Stimulated activated CD8-positive, alpha-beta memory T cell treated with anti-CD3 and anti-CD28 coated beads, Interleukin-7, amount 100 ng/mL, for 4 hours (primary cell): Measurements from ENCODE around the gene OTOS.

Experiments
- DNase-seq, 2 donors: peaks; one replicate each; pipeline ENCODE4 v3.0.0-alpha.2; 2020; ENCODE audit warnings: low read depth in 2 of 2

The OTOS gene

DNA sequence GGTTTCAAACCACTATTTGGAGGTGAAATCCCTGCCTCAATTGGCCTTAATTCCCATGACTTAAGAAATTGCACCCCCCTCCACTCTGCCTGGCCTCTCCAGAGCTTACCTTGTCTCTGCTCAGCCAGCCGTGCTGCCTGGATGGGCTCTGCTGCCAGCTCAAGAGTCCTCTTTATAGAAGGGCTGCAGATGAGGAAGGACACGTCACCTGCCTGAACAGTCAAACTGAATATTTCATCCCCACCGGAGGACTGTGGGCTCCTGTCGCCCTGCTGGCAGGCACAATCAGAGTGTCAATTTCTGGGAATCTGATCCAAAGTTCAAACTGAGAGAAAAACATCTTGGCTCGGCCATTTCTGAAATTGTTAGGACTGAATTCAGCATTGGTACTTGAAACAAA, at the start of gene OTOS:
Gene OTOS (minus strand): TSS at position 148 of the 400 bp plus-strand sequence. CDS start 332 bp downstream, outside the sequence.
- no peak for DNase-seq

DNA sequence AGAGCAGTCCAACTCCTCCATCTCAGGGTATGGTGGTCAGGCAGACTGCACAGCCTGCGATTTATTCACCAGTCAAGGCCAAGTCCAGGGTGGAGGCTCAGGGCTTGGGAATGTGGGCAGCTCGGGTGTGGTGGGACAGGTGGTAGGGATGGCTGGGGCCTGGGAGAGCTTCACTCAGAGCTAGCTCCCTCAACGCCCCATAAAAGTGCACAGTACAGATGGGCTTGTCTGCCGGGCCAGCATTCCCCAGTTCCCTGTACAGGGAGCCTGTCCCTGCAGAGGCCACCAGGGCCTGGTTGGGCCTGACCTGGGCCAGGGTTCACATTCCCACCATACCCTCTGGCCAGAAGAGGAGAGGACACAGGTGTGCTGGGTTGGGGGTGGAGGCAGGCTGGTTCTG, 49.2 kb upstream of the OTOS start:
- no peak for DNase-seq

DNA sequence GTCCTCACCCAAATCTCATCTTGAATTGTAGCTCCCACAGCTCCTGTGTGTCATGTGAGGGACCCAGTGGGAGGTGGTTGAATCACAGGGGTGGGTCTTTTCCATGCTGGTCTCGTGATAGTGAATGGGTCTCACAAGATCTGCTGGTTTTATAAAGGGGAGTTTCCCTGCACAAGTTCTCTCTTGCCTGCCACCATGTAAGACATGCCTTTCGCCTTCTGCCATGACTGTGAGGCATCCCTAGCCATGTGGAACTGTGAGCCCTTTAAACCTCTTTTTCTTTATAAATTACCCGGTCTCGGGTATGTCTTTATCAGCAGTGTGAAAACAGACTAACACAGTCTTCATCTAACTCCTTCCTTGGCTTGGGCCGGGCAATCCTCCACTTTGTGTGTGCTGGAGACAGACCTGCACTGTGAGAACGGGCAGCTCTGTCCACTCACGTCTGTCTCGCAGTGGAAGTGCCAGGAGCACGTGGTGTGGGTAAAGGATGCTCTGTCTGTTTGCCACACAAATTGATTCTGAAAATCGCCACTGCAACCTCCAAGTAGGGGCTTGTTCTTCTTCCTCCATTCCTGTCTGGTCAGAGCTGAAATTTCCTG, 47.6 kb upstream of the OTOS start:
- DNase-seq, result no peak

DNA sequence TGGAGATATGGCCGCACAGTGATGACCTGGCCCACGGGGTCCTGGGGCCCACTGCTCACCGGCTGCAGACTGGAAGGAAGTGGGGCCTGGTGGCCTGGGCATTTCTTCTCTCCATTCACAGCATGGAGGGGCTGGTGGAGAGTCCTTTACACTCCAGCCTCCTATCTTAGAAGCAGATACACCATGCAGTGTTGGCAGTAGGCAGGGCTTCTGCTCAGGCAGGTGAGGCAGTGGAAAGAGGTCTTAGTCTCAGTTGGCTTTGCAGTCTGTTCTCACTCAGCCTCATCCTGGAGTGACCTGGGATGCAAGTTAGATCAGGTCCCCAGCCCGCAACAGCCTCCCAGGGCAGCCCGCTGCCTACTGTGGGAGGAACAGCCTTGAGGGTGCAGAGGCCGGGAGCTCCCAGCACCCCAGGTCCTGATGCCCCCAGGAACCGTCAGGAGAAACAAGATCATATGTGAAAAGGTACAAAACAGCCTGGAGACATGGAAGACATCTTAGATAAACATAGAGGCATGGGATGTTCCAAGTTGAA, 45.8 kb upstream of the OTOS start:
- no peak for DNase-seq

DNA sequence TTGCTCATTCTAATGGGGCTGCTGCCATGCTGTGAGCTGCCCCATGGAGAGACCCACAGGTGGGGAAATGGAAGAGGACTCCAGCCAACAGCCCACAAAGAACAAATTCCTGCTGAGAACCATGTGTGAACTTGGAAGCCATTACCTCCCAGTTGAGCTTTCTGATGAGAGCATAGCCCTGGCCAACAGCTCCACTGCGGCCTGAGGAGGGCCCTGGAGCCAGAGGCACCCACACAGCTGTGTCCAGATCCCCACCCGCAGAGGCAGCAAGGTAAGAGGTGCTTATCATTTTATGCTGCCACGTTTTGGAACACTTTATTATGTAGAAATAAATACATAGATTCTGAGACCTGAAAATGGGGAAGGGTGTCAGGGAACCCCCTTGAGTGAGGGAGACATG, 44.2 kb upstream of the OTOS start:
- DNase-seq, result no peak

DNA sequence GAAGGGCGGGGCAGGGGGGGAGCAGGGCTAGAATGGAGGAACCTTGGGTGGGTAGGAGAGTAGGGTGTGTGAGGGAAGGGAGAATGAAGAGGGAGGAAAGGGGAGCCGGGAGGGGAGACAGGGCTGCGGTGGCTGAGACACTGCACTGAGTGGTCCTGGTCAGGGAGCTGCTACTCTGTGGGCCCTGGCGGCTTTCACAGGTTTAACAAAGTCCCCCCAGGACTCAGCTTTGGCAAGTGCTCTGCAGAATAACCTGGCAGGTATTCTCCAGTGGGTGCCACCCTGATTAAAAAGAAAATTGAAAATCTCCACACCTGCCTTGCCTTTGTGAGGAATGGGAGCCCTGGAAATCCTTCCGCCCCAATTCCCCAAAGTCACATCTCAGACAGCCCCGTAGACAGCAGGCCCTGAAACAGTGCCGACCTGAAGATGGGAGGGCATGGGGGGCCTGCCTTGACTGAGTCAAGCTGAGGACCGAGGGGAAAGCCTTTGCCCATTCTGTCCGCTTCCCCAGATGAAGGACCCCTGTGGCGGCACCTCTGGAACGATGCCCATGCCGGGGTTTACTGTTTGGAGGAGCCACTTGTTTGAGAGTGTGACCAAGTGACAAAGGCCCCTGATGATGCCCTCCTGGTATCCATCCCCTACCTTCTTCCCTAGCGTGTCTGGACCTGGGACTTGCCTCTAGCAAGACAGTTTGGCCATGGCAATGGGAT, 43.6 kb upstream of the OTOS start:
- DNase-seq, result no peak

DNA sequence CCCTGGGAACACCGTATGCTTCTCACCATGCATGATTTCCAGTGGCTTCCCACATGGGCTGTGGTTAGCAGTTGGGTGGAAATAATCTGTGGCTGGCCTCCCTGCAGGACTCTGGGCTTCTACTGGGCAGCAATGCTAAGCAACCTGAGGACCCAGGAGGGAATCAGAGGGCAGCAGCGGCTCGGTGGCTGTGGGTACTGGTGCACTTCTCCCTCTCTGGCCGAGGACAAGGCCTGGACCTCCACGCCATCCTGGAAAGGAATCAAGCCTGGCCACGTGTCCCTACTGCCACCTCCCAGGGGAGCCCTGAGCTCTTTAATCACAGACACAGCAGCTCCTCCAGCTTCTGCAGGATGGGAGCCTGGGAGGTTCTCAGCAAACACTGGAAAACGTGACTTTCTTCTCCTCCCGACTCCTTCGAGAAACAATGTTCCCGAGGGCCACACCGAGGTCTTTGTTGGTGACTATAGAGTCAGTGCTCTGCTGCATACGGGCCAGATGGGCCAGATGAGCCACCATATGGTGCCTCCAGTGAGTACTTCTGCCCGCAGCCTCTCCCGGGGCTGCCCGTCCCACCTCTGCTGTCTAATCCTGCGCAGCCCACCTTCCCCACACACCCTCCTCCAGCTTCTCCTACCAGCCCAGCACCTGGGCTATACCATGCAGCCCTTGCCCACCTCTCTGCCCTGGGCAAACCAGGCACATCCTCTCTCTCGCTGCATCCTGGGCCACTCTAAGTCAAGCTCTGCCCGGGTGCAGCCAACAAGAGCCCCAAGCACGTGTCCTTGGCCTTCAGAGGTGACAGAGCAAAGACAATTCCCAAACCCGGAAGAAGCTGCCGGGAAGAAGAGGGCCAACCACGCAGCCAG, 42.8 kb upstream of the OTOS start:
- DNase-seq, result no peak

DNA sequence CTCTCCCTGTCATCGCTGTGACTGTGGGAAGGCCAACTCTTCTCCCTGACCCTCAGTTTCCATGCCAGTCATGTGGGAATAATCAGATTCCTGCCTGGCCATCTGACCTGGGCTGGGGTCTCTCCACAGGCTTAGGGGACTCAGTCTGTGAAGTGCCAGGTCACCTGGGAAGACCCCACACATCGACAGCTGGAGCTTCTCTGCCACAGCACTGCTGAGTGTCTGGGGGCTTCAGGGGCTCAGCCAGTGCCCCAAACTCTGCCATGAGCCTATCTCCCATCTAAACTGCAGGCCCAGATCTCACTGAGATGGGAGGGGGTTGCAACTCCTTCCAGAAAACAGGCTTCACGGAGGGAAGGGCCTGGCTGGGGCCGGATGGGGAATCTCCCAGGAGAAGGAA, 42.0 kb upstream of the OTOS start:
- DNase-seq, result no peak

DNA sequence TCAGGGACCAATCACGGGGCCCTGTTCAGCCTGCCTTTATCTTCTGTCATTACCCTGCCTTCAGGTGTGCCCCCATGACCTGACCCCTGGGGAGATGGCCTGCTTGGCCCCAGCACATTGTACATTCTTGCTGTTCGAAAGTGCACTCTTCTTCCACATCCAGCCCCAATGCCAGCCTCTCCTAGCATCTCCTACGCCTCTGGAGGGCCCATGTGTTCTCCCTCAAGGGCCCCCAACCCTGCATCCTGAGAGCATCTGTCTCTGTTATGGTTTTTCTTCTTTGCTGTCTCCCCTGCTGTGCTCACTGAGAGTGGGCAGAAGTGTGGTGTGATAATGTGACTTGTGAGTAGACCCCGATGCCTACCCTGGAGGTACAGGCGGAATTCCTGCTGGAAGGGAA, 41.5 kb upstream of the OTOS start:
- no peak for DNase-seq

DNA sequence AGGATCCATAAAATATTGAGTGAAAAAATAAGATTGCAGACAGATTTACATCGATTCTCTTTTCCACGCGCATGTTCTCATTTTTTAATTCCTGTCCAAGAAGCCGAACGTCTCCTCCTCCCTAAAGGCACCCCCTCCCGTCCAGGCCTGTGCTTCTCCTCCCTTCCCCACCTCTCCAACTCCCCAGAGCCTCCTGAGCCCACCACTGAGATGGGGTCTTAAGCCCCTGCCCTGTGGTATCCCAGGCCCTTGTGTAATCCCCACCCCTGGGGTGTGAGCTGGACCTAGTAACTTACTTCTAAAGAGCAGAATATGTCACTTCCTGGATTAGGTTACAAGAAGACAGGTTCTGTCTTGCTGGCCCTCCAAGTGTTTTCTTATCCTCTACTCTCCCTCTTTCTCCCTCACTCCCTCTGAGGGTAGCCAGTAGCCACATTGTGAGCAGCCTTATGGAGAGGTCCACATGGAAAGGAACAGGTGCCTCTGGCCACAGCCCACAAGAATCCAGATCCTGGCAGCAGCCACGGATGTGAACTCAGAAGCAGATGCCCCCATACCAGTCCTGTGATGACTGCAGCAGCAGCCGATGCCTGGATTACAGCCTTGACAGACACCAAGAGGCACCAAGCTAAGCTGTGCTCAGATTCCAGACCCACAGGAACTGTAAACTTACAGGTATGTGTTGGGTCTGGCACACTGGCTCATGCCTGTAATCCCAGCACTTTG, 39.6 kb upstream of the OTOS start:
- DNase-seq, result no peak

DNA sequence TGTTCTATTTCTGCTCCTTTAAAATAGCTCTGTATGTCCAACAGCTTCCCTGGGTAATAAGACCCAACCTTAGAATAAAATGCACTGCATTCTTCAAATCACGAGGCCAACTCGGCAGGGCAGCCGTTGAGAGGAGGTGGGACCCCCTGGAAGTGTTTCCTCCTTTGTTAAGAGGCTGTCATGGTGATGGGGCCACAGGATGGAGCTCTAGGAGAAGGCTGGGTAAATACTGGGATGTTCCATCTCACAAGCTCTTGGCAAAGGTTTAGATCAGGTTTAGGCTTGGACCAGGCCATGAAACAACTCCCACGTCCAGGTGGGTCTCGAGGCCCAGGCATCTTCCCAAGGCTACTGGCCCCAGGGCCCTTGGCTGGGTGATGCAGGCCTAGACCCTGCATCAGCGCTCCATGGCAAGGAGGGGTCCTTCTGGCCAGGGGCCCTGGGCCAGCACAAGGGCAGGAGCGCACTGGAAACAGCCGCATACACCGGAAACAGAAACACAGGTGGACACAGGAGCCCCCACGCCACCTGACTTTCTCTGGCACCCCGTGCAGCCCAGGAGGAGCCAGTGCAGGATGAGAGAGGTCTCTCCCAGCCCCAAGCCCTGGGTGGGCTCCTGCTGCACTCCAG, 38.8 kb upstream of the OTOS start:
- DNase-seq, result no peak

DNA sequence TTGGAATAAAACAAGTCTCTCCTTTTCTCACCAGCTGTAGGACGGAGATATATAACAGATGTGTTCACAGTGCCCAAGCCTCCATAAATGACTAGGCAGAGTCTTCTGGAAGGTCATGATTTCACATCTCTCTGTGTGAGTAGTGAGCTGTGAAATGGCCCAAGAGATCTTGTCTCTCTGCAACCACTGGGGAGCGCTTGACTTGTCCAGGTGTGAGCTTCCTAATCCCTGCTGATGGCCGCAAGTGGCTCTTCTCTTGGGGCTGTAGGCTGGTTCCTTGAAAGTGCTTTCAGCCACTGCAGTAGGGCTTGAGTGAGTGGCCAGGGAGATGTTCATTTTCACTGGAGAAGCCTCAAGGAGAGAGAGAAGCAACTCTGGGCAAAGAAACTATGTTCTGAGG, 38.1 kb upstream of the OTOS start:
- DNase-seq, result no peak

DNA sequence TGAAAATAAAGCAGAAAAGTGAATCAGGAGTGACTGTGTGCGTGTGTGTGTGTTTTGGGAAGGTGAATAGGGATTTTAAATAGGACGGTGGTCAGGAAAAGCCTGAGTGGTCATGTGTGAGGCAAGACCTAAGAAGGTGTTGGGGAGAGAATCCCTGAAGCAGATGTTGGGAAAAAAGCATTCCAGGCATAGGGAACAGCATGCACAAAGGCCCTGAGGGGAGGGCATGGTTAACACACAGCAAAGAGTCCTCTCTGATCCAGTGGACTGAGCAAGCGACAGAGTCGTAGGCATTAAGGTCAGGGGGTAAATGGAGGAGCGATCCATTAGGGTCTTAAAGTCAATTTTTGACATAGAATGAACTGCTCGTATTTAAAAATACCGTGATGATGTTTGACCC, 34.0 kb upstream of the OTOS start:
- no peak for DNase-seq

DNA sequence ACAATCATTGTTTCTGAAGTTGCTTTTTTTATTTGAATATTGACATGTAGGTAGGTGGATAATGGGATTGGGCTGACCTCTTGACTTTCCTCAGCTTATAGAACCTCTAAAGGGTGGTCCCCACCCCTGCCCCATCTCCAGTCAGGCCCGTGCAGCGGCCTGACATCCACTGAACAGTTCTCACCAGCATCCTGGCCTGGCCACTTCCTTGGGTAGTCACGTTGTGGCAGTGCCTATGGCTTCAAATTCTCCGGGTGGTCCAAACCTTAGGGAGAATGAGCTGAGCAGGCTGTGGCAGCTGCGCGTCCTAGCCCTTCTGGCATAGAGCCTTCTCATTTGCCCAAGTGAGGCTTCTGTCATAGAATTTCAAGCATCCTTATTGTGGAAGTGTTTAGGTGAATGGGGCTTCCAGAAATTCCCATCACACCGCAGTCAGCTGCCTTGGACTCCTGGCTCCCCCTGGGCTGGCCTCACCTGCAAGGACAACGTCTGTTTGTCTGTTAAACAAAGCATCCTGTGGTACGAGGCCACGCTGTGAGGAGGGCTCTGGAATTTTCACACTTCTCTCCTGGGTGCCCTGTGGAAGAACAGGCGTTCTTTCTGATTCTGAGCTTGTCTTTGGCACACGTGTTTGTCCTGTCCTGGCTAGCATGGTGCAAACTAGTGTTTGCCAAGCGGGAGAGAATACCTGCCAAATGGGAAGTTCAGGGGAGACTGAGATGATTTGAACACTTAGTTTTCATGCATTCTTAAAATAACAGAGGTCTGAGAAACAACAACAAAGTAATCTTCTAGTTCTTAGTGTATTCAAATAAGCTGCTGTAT, 31.8 kb upstream of the OTOS start:
- no peak for DNase-seq

DNA sequence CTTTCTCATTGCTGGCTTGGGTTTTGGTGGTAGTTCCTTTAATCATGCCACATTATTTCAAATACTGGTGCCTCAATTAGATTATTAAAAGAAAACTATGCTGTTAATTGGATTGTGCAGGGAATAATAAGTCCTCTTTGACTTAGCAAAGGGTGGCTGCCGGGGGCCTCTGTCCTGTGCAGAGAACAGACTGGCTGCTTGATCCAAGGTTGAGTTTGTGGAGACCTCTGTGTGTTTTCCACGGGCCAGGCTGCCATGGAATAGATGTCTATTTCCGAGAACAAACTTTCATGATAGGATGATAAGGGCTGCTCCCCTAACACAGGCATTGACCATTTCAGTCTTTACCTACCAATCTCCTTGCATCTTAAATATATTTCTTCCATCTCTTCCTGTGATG, 30.4 kb upstream of the OTOS start:
- DNase-seq, result no peak

DNA sequence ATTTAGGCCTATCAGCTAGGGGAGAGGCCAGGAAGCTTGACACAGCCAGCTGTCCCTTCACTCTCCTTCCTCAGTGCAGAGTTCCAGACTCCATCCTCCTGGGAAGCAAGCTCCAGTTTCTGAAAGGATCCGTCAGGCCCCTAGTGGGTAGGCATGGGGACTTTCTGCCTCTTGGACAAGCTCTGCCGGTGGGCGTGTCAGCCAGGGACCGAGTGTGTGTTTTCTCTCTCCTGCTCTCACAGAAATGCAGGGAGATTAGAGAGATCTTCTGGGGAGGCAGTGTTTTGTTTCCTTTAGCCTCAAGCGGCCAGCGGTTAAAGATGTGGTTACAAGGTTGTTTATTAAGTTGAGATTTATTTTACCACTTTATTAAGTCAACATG, 29.9 kb upstream of the OTOS start:
- DNase-seq, result no peak

DNA sequence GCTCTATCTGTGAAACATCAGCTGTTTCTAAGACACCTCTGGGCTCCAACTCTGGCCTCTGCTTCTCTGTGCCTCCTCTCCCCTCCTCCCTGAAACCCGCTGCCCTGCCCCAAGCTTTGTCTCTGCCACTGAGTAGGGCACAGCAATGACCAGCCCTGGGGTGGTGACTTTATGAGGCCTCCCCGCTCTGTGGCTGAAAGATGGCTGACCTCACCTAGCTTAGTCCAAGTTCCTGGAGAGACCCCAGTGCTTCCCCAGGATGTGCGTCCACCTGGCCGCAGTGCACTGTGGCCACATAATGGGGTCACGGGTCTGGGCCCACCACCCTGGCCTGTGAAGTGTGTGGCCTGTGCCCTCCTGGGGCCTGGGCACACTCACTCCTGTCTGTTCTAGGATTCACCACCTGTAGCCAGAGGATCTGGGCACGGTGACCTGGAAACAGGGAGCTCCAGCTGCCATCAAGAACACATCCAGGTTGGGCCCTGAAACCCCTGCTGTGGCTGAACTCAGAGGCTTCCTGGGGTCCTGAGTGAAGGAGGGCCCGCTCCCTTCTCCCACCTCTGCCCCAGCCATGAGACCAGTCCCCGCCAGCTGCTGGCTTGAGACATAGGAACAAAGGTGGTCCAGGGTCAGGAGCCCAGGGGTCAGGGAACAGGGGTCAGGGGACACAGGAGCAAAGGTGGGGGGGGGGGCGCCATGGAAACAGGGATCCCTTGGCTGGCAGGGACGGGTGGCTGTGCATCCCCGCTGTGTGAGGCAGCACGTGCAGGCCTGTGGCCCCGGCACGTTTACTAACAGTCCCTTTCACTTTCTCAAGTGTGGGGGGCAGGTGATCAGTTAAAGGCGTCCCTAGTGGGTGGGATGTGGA, 29.3 kb upstream of the OTOS start:
- no peak for DNase-seq

DNA sequence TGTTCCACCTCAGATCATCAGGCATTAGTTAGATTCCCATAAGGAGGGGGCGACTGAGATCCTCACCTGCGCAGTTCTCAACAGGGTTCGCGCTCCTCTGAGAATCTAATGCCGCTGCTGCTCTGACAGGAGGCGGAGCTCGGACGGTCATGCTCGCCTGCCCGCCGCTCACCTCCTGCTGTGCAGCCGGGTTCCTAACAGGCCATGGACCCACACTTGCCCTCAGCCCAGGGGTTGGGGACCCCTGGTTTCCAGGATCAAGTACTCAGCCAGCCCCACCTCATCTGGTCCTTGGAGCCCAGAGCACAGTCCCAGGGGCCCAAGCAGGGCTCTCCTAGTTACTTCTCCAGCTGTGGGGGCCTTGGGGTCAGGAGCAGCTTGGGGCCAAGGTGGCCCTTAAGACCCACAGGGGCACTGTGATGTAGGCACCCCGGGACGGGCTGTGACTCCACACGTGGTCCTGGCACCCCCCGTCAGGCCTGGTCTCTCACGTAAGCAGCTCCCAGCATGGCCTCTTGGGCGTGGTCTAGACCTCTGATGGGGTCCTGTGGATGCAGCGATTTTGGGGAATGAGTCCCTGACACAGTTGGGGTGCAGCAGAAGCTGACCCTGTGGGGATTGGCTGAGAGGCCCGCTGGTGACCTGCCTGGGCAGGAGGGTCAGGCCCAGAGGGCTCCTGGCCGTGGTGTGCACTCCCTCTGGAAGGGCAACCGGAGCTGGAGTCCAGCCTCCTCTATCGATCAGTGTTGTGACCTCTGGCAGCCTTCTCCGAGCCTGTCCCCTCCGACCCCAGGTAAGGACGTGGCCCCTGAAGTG, 28.3 kb upstream of the OTOS start:
- no peak for DNase-seq

DNA sequence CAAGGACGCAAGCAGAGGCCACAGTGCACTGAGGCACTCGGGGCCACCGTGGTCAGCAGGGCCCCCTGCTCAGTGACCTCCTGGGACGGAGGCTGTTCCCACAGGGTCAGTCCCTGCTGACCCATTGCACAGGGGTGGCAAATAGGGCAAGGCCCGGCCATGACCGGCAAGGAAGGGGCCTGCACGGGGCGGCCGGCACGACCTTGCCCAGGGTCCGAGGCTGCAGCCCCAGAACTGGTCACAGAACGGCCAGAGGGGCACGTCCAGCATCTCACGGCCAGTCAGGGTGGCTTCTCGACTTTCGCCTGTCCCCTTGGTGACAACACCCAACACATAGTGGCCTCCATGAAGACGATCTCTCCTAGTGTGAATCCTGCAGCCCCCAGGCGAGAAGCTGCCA, 27.6 kb upstream of the OTOS start:
- no peak for DNase-seq
